Right atrium auricular region (tissue), 2 donors: ENCODE results near the gene TMEM26. TPM values are rescaled to one million over a fixed set of nuclear protein-coding genes. Genes with fewer than 3 reads are reported as not detected.

Experiments
- DNase-seq: peaks from one replicate; pipeline ENCODE4 v3.0.0-alpha.2; 2019; ENCODE audit warnings: low spot score
- H3K27ac ChIP-seq, 2 donors: fragments of 200-600 bp; sonication (generic); 1 replicate in 1 of 2; 2 replicates in 1 of 2; pipeline ENCODE4 v1.5.1; 2016 to 2019
- H3K27me3 ChIP-seq, 2 donors: fragments of 200-600 bp; sonication (generic); one replicate each; pipeline versions ENCODE4 v1.5.1 to v1.6.0; 2017 to 2019
- H3K36me3 ChIP-seq: fragments of 200-600 bp; sonication (generic); one replicate; pipeline ENCODE4 v1.5.1; 2016
- H3K4me1 ChIP-seq, 2 donors: fragments of 200-600 bp; sonication (generic); one replicate each; pipeline versions ENCODE4 v1.5.1 to v1.6.0; 2017 to 2019
- H3K4me3 ChIP-seq, 2 donors: fragments of 200-600 bp; sonication (generic); 1 replicate in 1 of 2; 2 replicates in 1 of 2; pipeline ENCODE4 v1.5.1; 2017 to 2019; ENCODE audit warnings: mild to moderate bottlenecking in 1 of 2, moderate library complexity in 1 of 2
- H3K9me3 ChIP-seq, 2 donors: fragments of 200-600 bp; sonication (generic); one replicate each; pipeline ENCODE4 v1.5.1; 2019
- total RNA-seq, 2 donors: library from RNA; depleted of rRNA; stranded (reverse); fragments of >200 nt; gene quantifications; one replicate each; pipeline ENCODE4 v1.1.0, GENCODE V29; 2016
- TF ChIP-seq, protein P1 (sequence below), 2 donors: fragments of 200-600 bp; sonication (generic); IDR thresholded peaks; one replicate each; pipeline ENCODE4 v1.5.1; 2019; ENCODE audit warnings: antibody characterized with exemption in 2 of 2

The TMEM26 gene
- total RNA-seq, 2 donors from 2014 or later = 0.08 to 0.11 TPM

DNA sequence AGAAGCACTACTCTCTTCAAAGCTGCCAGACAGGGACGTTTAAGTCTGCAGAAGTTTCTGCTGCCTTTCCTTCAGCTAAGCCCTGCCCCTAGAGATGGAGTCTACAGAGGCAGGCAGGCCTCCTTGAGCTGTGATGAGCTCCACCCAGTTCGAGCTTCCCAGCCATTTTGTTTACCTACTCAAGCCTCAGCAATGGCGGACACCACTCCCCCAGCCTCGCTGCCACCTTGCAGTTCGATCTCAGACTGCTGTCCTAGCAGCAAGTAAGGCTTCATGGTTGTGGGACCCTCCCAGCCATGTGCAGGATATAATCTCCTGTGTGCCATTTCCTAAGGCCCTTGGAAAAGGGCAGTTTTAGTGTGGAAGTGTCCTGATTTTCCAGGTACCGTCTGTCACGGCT, 74.3 kb downstream of the TMEM26 start:
- Histone ChIP-seq H3K27me3 (no peaks in the 10 kb centered on the region), H3K36me3 (no peaks in the 10 kb centered on the region), H3K4me3 (no peak overlapping the region), H3K27ac (no peak overlapping the region), H3K4me1 (no peaks in the 10 kb centered on the region), H3K9me3 (peaks cover 0 to 5% of the 10 kb centered on the region in 2 donors)
- TF ChIP-seq, protein P1, sequence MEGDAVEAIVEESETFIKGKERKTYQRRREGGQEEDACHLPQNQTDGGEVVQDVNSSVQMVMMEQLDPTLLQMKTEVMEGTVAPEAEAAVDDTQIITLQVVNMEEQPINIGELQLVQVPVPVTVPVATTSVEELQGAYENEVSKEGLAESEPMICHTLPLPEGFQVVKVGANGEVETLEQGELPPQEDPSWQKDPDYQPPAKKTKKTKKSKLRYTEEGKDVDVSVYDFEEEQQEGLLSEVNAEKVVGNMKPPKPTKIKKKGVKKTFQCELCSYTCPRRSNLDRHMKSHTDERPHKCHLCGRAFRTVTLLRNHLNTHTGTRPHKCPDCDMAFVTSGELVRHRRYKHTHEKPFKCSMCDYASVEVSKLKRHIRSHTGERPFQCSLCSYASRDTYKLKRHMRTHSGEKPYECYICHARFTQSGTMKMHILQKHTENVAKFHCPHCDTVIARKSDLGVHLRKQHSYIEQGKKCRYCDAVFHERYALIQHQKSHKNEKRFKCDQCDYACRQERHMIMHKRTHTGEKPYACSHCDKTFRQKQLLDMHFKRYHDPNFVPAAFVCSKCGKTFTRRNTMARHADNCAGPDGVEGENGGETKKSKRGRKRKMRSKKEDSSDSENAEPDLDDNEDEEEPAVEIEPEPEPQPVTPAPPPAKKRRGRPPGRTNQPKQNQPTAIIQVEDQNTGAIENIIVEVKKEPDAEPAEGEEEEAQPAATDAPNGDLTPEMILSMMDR (IDR thresholded peaks at IDR 0.05) = no peak
- DNase-seq = no peak

DNA sequence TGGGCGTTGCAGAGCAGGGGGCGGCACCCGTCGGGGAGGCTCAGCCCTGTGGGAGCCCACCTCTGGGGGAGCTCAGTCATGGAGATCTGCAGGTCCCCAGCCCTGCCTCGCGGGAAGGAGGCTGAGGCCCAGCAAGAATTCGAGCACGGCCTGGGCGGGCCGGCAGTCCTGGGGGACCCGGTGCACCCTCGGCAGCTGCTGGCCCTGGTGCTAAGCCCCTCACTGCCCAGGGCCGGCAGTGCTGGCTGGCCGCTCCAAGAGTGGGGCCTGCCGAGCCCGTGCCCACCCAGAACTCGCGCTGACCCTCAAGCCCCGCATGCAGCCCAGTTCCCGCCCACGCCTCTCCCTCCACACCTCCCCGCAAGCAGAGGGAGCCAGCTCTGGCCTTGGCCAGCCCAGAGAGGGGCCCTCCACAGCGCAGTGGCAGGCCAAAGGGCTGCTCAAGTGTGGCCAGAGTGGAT, 76.2 kb downstream of the TMEM26 start:
- Histone ChIP-seq H3K27ac (no peak overlapping the region), H3K27me3 (no peaks in the 10 kb centered on the region), H3K9me3 (peaks cover 0 to 5% of the 10 kb centered on the region in 2 donors), H3K4me1 (no peaks in the 10 kb centered on the region), H3K36me3 (no peaks in the 10 kb centered on the region), H3K4me3 (no peak overlapping the region)
- DNase-seq = no peak
- TF ChIP-seq, protein P1 (IDR thresholded peaks at IDR 0.05) = no peak

DNA sequence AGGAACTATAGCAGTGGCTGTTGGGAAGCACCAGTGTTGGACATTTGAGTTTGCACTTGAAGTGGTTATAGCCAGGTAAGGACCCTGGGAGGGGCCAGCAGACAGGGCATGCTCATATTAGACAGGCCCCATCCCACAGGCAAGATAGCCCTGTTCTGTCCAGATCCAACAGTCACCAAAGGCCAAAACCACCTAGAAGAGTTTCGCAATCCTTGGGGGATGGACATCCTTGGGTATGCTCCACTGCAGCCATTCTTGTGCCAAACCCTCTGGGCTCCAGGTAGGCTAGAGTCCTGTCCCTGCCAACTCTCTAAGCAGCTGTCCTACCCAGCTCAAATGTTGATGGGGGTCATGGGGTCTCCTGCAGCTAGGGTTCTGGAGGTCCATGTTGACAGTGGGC, 76.8 kb downstream of the TMEM26 start:
- no peak for DNase-seq

DNA sequence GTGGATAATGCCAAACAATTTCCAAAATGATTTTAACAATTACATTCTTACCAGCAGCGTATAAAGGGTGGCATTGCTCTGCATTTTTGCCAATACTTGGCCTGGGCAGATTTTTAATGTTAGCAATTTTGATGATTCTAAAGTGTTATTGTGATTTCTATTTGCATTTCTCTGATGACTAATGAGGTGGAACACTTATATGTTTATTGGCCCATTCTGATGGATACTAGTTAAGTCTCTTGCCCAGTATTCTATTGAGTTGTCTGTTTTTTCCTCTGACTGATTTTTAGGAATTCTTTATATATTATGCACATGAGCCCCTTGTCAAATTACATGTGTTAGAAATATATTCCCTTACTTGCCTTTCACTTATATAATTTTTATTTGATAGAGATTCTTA, 86.8 kb downstream of the TMEM26 start:
- DNase-seq = no peak
- no peak overlapping the region for H3K4me3 ChIP-seq
- TF ChIP-seq, protein P1 (IDR thresholded peaks at IDR 0.05) = no peak

More for the DNA sequence above, 76.8 kb downstream of the TMEM26 start:
- H3K27ac ChIP-seq = no peak overlapping the region
- H3K27me3 ChIP-seq = no peaks in the 10 kb centered on the region
- no peaks in the 10 kb centered on the region for H3K36me3 ChIP-seq
- H3K4me3 ChIP-seq = no peak overlapping the region
- no peaks in the 10 kb centered on the region for H3K4me1 ChIP-seq
- TF ChIP-seq, protein P1 (IDR thresholded peaks at IDR 0.05) = no peak
- H3K9me3 ChIP-seq = peaks cover 0 to 5% of the 10 kb centered on the region in 2 donors

DNA sequence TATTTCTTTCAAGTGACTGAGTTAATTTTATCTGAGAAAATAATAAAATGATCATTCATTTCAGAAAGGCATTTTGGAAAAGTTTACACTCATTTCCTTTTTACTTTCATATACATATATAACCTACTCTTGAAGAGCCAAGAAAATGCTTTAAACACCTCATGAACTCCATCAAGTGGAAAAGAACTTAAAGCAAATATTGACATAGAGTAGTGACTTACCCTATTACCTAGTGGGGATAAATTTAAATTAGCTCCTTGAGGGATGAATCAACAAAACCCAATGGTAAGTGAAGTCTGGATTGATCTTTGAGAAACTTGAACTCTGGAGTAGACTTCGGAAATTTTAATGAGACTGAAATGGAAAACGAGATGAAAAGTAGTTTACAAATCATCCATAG, 88.6 kb downstream of the TMEM26 start:
- Histone ChIP-seq H3K27me3 (no peaks in the 10 kb centered on the region), H3K27ac (no peak overlapping the region), H3K4me3 (no peak overlapping the region), H3K36me3 (no peaks in the 10 kb centered on the region), H3K4me1 (no peaks in the 10 kb centered on the region), H3K9me3 (no peaks in the 10 kb centered on the region)
- TF ChIP-seq, protein P1 (IDR thresholded peaks at IDR 0.05) = no peak
- DNase-seq = no peak

More for the DNA sequence above, 86.8 kb downstream of the TMEM26 start:
- no peaks in the 10 kb centered on the region for H3K4me1 ChIP-seq
- no peak overlapping the region for H3K27ac ChIP-seq
- no peaks in the 10 kb centered on the region for H3K36me3 ChIP-seq
- no peaks in the 10 kb centered on the region for H3K27me3 ChIP-seq
- no peaks in the 10 kb centered on the region for H3K9me3 ChIP-seq

DNA sequence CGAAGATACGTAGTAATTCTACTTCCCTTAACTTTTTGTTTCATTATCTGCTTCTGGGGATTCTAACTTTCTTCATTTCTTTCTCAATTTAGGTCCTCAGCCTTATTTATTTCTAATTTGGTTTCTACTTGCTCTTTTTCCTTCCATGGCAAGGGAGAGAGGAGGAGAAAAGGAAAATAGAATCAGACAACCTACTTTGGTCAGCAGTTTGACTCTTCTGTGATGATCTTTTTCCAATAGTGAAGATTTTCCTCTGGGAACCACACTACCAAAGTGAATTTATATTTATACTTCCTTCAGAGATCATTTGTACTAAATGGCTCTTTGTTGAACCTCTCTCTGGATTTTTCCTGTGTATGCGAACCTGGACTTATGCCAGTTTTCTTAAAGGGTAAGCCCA, 90.2 kb downstream of the TMEM26 start:
- H3K4me1 ChIP-seq = no peaks in the 10 kb centered on the region
- no peaks in the 10 kb centered on the region for H3K9me3 ChIP-seq
- no peaks in the 10 kb centered on the region for H3K36me3 ChIP-seq
- DNase-seq = no peak
- TF ChIP-seq, protein P1 (IDR thresholded peaks at IDR 0.05) = no peak
- H3K4me3 ChIP-seq = no peak overlapping the region
- H3K27me3 ChIP-seq = no peaks in the 10 kb centered on the region
- no peak overlapping the region for H3K27ac ChIP-seq
